Astrocyte (in vitro differentiated cells and primary cell): ENCODE data around the gene OR8S1. TPM values are rescaled to one million over a fixed set of nuclear protein-coding genes. Genes with fewer than 3 reads are reported as not detected.
"Not testable (repeated sequence)": the region's sequence is repeated elsewhere in the genome, so short reads cannot be mapped to it uniquely, and the experiment has no call there.

Source experiments
- DNase-seq: peaks from one replicate; pipeline ENCODE4 v3.0.0-alpha.2; 2010; ENCODE audit warnings: low read depth
- FAIRE-seq: peaks from 2 replicates; lab custom pipeline; 2011; peaks lifted over from hg19 to GRCh38; lab: Jason Lieb, UNC
- H2AFZ ChIP-seq: 2 replicates; pipeline ENCODE4 v1.6.0; 2012; ENCODE audit warnings: low read depth, low read length, inconsistent platforms
- H3K27ac ChIP-seq: 2 replicates; pipeline ENCODE4 v1.5.1; 2011; ENCODE audit warnings: low read depth, low read length, inconsistent platforms
- H3K27me3 ChIP-seq: 2 replicates; pipeline ENCODE4 v1.6.0; 2011; ENCODE audit warnings: low read length, inconsistent platforms; ENCODE audit not compliant: insufficient read depth
- H3K36me3 ChIP-seq: 2 replicates; pipeline ENCODE4 v1.5.1; 2011; ENCODE audit warnings: low read length, inconsistent platforms; ENCODE audit not compliant: insufficient read depth
- H3K4me1 ChIP-seq: 2 replicates; pipeline ENCODE4 v1.5.1; 2011; ENCODE audit warnings: low read length, inconsistent platforms; ENCODE audit not compliant: insufficient read depth
- H3K4me2 ChIP-seq: 2 replicates; pipeline ENCODE4 v1.6.0; 2012; ENCODE audit warnings: low read length, inconsistent platforms
- H3K4me3 ChIP-seq: 2 replicates; pipeline ENCODE4 v1.5.1; 2011; ENCODE audit warnings: low read depth, mild to moderate bottlenecking, low read length, inconsistent platforms; ENCODE audit not compliant: insufficient read depth
- H3K79me2 ChIP-seq: 2 replicates; pipeline ENCODE4 v1.6.0; 2012; ENCODE audit warnings: mild to moderate bottlenecking, low read length, inconsistent platforms; ENCODE audit not compliant: insufficient read depth
- H3K9ac ChIP-seq: 2 replicates; pipeline ENCODE4 v1.6.0; 2012; ENCODE audit warnings: mild to moderate bottlenecking, low read length, inconsistent platforms
- H3K9me3 ChIP-seq: 2 replicates; pipeline ENCODE4 v1.5.1; 2012; ENCODE audit warnings: low read depth, mild to moderate bottlenecking, low read length, inconsistent platforms; ENCODE audit not compliant: insufficient read depth
- H4K20me1 ChIP-seq: 2 replicates; pipeline ENCODE4 v1.6.0; 2012; ENCODE audit warnings: low read length, inconsistent platforms; ENCODE audit not compliant: insufficient read depth
- H3K27ac Mint-ChIP-seq: one replicate; pipeline ENCODE4 v1.8.0; 2021; ENCODE audit warnings: mild to moderate bottlenecking, mixed read lengths; ENCODE audit not compliant: unreplicated experiment
- H3K27me3 Mint-ChIP-seq: one replicate; pipeline ENCODE4 v1.8.0; 2021; ENCODE audit warnings: low read depth, mixed read lengths; ENCODE audit not compliant: unreplicated experiment
- H3K36me3 Mint-ChIP-seq: one replicate; pipeline ENCODE4 v1.8.0; 2021; ENCODE audit warnings: low read depth, mixed read lengths; ENCODE audit not compliant: unreplicated experiment
- H3K4me1 Mint-ChIP-seq: one replicate; pipeline ENCODE4 v1.8.0; 2021; ENCODE audit warnings: low read depth, mixed read lengths; ENCODE audit not compliant: unreplicated experiment
- H3K4me3 Mint-ChIP-seq: one replicate; pipeline ENCODE4 v1.8.0; 2021; ENCODE audit warnings: mild to moderate bottlenecking, moderate library complexity, mixed read lengths; ENCODE audit not compliant: unreplicated experiment
- H3K9me3 Mint-ChIP-seq: one replicate; pipeline ENCODE4 v1.8.0; 2021; ENCODE audit warnings: mild to moderate bottlenecking, mixed read lengths; ENCODE audit not compliant: unreplicated experiment
- CTCF ChIP-seq: IDR thresholded peaks from 2 replicates; pipeline ENCODE4 v1.5.1; 2011; ENCODE audit warnings: low read depth, mild to moderate bottlenecking, inconsistent platforms, low read length, moderate library complexity; ENCODE audit not compliant: insufficient read depth
- EZH2 ChIP-seq: IDR thresholded peaks from 2 replicates; pipeline ENCODE4 v1.6.1; 2012; ENCODE audit warnings: mild to moderate bottlenecking, low read length, inconsistent platforms; ENCODE audit not compliant: insufficient read depth
- total RNA-seq: library from RNA; stranded (reverse); gene quantifications from 2 replicates; pipeline ENCODE4 v1.2.1, GENCODE V29; 2021

Gene OR8S1
- total RNA-seq, 1 donor from 2014 or later = not detected

GRCh38 chr12:48486261-48486660 lies 39.2 kb upstream of the OR8S1 start:
- Histone ChIP-seq H3K9me3 (no peaks in the 10 kb centered on the region), H3K36me3 (no peaks in the 10 kb centered on the region), H3K9ac (no peak overlapping the region), H3K4me1 (no peaks in the 10 kb centered on the region), H3K79me2 (no peaks in the 10 kb centered on the region), H3K27ac (no peak overlapping the region), H2AFZ (no peak overlapping the region), H3K4me3 (no peak overlapping the region), H3K4me2 (no peak overlapping the region), H3K27me3 (no peaks in the 10 kb centered on the region), H4K20me1 (no peaks in the 10 kb centered on the region)
- Mint-ChIP-seq H3K4me1 (peaks cover 10% of the 10 kb centered on the region), H3K9me3 (peaks cover 4% of the 10 kb centered on the region), H3K27ac (no peak overlapping the region), H3K27me3 (peaks cover 24% of the 10 kb centered on the region), H3K4me3 (no peak overlapping the region), H3K36me3 (no peaks in the 10 kb centered on the region)
- DNase-seq = no peak
- TF ChIP-seq CTCF (no peak), EZH2 (no peak)
- no peak for FAIRE-seq

DNA sequence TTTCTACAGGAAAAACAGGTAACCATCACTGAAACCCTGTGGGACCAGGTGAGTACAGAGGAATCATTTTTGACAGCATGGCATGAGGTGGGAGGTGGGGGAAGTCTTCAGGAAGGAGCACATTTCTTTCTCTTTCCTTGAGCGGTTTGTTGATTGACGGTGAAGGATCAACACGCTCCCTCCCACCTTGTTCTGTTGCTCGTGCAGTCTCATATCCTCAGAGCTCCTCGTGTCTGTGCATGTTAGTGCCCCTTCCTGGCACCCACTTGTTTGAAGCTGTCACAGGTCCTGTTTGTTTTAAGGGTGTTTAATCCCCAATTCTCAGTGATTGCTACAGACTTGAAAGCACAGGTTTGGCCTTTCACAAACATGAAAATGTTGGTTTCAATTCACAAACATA lies 38.8 kb upstream of the OR8S1 start:
- H3K36me3 Mint-ChIP-seq = no peaks in the 10 kb centered on the region
- H2AFZ ChIP-seq = no peak overlapping the region
- peaks cover 25% of the 10 kb centered on the region for H3K27me3 Mint-ChIP-seq
- no peaks in the 10 kb centered on the region for H3K79me2 ChIP-seq
- H3K4me1 Mint-ChIP-seq = peaks cover 10% of the 10 kb centered on the region
- no peak overlapping the region for H3K27ac ChIP-seq
- DNase-seq (no peak), FAIRE-seq (no peak)
- no peak overlapping the region for H3K27ac Mint-ChIP-seq
- no peaks in the 10 kb centered on the region for H3K27me3 ChIP-seq
- no peak overlapping the region for H3K4me3 Mint-ChIP-seq
- no peaks in the 10 kb centered on the region for H3K36me3 ChIP-seq
- no peak overlapping the region for H3K4me3 ChIP-seq
- TF ChIP-seq EZH2 (no peak), CTCF (no peak)
- H3K9me3 Mint-ChIP-seq = peaks cover 2% of the 10 kb centered on the region
- no peaks in the 10 kb centered on the region for H3K4me1 ChIP-seq
- no peaks in the 10 kb centered on the region for H4K20me1 ChIP-seq
- H3K4me2 ChIP-seq = no peak overlapping the region
- H3K9ac ChIP-seq = no peak overlapping the region
- H3K9me3 ChIP-seq = no peaks in the 10 kb centered on the region

DNA sequence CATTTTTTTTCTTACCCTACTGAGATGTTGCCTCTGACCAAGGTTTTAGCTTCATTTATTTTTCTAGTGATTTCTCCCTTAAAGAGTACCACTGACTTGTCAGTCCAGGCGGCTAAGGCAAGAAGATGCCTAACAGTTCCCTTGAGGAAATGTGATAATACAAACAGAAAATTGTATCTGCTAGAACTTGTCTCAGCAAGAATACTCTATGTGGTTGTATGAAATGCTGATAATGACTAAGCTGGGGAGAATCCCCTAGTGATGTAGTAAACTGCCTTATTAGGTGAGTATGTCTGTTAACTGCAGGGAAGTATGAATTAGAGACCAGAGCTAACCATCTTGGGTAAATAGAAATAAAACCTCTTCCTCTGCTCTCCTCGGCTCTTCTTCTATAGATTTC lies 36.4 kb upstream of the OR8S1 start:
- no peaks in the 10 kb centered on the region for H3K36me3 Mint-ChIP-seq
- FAIRE-seq (no peak), DNase-seq (peak; percentile 10)
- Histone ChIP-seq H3K4me1 (no peaks in the 10 kb centered on the region), H3K27me3 (no peaks in the 10 kb centered on the region), H3K4me3 (no peak overlapping the region), H2AFZ (no peak overlapping the region), H3K36me3 (no peaks in the 10 kb centered on the region), H3K79me2 (no peaks in the 10 kb centered on the region), H3K4me2 (no peak overlapping the region), H3K9ac (no peak overlapping the region), H4K20me1 (no peaks in the 10 kb centered on the region), H3K9me3 (no peaks in the 10 kb centered on the region), H3K27ac (no peak overlapping the region)
- peaks cover 10% of the 10 kb centered on the region for H3K4me1 Mint-ChIP-seq
- no peak overlapping the region for H3K4me3 Mint-ChIP-seq
- H3K9me3 Mint-ChIP-seq = no peaks in the 10 kb centered on the region
- peak overlapping the region; percentile 94 for H3K27ac Mint-ChIP-seq
- TF ChIP-seq CTCF (no peak), EZH2 (no peak)
- peaks cover 29% of the 10 kb centered on the region for H3K27me3 Mint-ChIP-seq

DNA sequence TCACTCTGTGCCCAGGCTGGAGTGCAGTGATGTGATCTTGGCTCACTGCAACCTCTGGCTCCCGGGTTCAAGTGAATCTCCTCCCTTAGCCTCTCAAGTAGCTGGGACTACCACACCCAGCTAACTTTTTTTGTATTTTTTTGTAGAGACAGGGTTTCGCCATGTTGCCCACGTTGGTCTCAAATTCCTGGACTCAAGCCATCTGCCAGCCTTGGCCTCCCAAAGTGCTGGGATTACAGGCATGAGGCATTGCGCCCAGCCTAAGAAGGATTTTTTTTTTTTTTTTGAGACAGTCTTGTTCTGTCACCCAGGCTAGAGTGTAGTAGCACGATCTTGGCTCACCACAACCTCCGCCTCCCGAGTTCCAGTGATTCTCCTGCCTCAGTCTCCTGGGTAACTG lies 36.0 kb upstream of the OR8S1 start:
- DNase-seq, H3K27ac ChIP-seq, H3K4me1 ChIP-seq, H3K36me3 ChIP-seq, H3K4me3 Mint-ChIP-seq, H3K36me3 Mint-ChIP-seq, H3K9me3 ChIP-seq, H3K9ac ChIP-seq, H3K79me2 ChIP-seq, H3K27me3 ChIP-seq, H2AFZ ChIP-seq, FAIRE-seq, H3K9me3 Mint-ChIP-seq, H4K20me1 ChIP-seq, H3K4me3 ChIP-seq, H3K4me2 ChIP-seq: not testable (repeated sequence)
- Mint-ChIP-seq H3K27ac (peak overlapping the region; percentile 94), H3K4me1 (peaks cover 10% of the 10 kb centered on the region), H3K27me3 (peaks cover 29% of the 10 kb centered on the region)
